Endometrial microvascular endothelial cells (primary cell): ENCODE measurements around the gene MTMR1. TPM values are rescaled to one million over a fixed set of nuclear protein-coding genes. Genes with fewer than 3 reads are reported as not detected.

ENCODE experiments used
- in situ Hi-C: cut with HindIII; loops from 2 replicates; pipeline ENCODE4 v1.10.0; 2017; ENCODE audit warnings: low sequenced_read_pairs, low pct_unique_long_range_greater_than_20kb; ENCODE audit errors: inconsistent ontology term
- total RNA-seq: library from RNA; depleted of rRNA; stranded (reverse); fragments of >200 nt; gene quantifications from one replicate; pipeline ENCODE4 v1.2.3, GENCODE V29; 2015; ENCODE audit errors: inconsistent ontology term

MTMR1 gene
- total RNA-seq, 1 donor from 2014 or later, result 16.6 TPM

GRCh38 chrX:150757371-150757770, 64.2 kb downstream of the MTMR1 start:
- in situ Hi-C loops, result no loop called here

GRCh38 chrX:150759568-150760416, 66.6 kb downstream of the MTMR1 start:
- in situ Hi-C loops, result no loop called here

- in situ Hi-C loops, result no loop called here
These were observed 68.1 kb downstream of the MTMR1 start for GRCh38 chrX:150761176-150761818.

GRCh38 chrX:150761819-150762216, 68.6 kb downstream of the MTMR1 start:
- in situ Hi-C loops, result no loop called here

GRCh38 chrX:150762258-150763165, 69.3 kb downstream of the MTMR1 start:
- in situ Hi-C loops, result no loop called here

GRCh38 chrX:150763303-150763797, 70.2 kb downstream of the MTMR1 start:
- in situ Hi-C loops, result no loop called here

GRCh38 chrX:150763810-150764209, 70.6 kb downstream of the MTMR1 start:
- in situ Hi-C loops, result no loop called here

GRCh38 chrX:150765237-150765636, 72.0 kb downstream of the MTMR1 start:
- in situ Hi-C loops, result no loop called here

GRCh38 chrX:150765782-150766350, 72.7 kb downstream of the MTMR1 start:
- in situ Hi-C loops, result no loop called here

GRCh38 chrX:150766351-150767044, 73.3 kb downstream of the MTMR1 start:
- in situ Hi-C loops, result no loop called here

GRCh38 chrX:150767045-150767395, 73.8 kb downstream of the MTMR1 start:
- in situ Hi-C loops, result no loop called here

GRCh38 chrX:150767475-150768131, 74.4 kb downstream of the MTMR1 start:
- in situ Hi-C loops, result no loop called here

- in situ Hi-C loops, result no loop called here
These were observed 74.9 kb downstream of the MTMR1 start for GRCh38 chrX:150768132-150768485.

GRCh38 chrX:150768580-150769190, 75.5 kb downstream of the MTMR1 start:
- in situ Hi-C loops, result no loop called here

- in situ Hi-C loops, result no loop called here
These were observed 76.2 kb downstream of the MTMR1 start for GRCh38 chrX:150769408-150769807.

GRCh38 chrX:150770623-150771022, 77.4 kb downstream of the MTMR1 start:
- in situ Hi-C loops, result no loop called here

GRCh38 chrX:150771116-150771515, 77.9 kb downstream of the MTMR1 start:
- in situ Hi-C loops, result no loop called here
